ENCODE results near the gene ITGA1.

- TF ChIP-seq, protein P1, sequence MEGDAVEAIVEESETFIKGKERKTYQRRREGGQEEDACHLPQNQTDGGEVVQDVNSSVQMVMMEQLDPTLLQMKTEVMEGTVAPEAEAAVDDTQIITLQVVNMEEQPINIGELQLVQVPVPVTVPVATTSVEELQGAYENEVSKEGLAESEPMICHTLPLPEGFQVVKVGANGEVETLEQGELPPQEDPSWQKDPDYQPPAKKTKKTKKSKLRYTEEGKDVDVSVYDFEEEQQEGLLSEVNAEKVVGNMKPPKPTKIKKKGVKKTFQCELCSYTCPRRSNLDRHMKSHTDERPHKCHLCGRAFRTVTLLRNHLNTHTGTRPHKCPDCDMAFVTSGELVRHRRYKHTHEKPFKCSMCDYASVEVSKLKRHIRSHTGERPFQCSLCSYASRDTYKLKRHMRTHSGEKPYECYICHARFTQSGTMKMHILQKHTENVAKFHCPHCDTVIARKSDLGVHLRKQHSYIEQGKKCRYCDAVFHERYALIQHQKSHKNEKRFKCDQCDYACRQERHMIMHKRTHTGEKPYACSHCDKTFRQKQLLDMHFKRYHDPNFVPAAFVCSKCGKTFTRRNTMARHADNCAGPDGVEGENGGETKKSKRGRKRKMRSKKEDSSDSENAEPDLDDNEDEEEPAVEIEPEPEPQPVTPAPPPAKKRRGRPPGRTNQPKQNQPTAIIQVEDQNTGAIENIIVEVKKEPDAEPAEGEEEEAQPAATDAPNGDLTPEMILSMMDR (IDR thresholded peaks at IDR 0.05), result no peak
- TF ChIP-seq POLR2A (IDR thresholded peaks at IDR 0.05), result no peak
Observed at GRCh38 chr5:52906845-52907244, 119.1 kb downstream of the ITGA1 start.

All from lower leg skin (tissue), 3 donors.